IMR-90 (cell line): ENCODE results near the gene PAPSS1.

Source experiments
- CTCF ChIP-seq: conservative IDR thresholded peaks from 2 replicates; pipeline ENCODE4 v1.5.1; 2012; ENCODE audit warnings: mild to moderate bottlenecking, low read depth, low read length, improper control_type of control experiment
- MXI1 ChIP-seq: IDR thresholded peaks from 2 replicates; pipeline ENCODE4 v1.6.1; 2012; ENCODE audit warnings: low read depth, mild to moderate bottlenecking, low read length, moderate library complexity, borderline replicate concordance
- POLR2A ChIP-seq: IDR thresholded peaks from 2 replicates; pipeline ENCODE4 v1.6.1; 2012; ENCODE audit warnings: mild to moderate bottlenecking, low read depth, low read length

- no peak for TF ChIP-seq CTCF
- no peak for TF ChIP-seq POLR2A
- TF ChIP-seq MXI1: no peak
Measured at GRCh38 chr4:107615809-107616208, 104.2 kb downstream of the PAPSS1 start.
